Lower leg skin (tissue), 4 donors: ENCODE data around the gene HILPDA. TPM values are rescaled to one million over a fixed set of nuclear protein-coding genes. Genes with fewer than 3 reads are reported as not detected.

Experiments used
- DNase-seq, 2 donors: peaks; one replicate each; pipeline ENCODE4 v3.0.0-alpha.2; 2019; ENCODE audit warnings: low spot score in 2 of 2
- H3K4me3 ChIP-seq: fragments of 200-600 bp; sonication (generic); 2 replicates; pipeline ENCODE4 v1.5.1; 2017; ENCODE audit warnings: mild to moderate bottlenecking, low read depth; ENCODE audit not compliant: poor library complexity, severe bottlenecking
- POLR2A ChIP-seq, 2 donors: fragments of 450-650 bp; IDR thresholded peaks; one replicate each; pipeline ENCODE4 v1.6.1; 2016 to 2017; ENCODE audit warnings: antibody characterized with exemption in 2 of 2, mild to moderate bottlenecking in 1 of 2, moderate library complexity in 1 of 2
- WGBS, 2 donors: methylation state at CpG; one replicate each; pipeline ENCODE4 v1.1.5; 2018; 5-methylcytosine and 5-hydroxymethylcytosine counted together
- intact Hi-C: fragments of 100-400 bp; cut with DNase I; formaldehyde crosslinking; loops from one replicate; pipeline ENCODE4 v1.15.0; 2023; ENCODE audit warnings: low total_unique reads
- total RNA-seq, 4 donors: library from RNA; depleted of rRNA; stranded (reverse); fragments of >200 nt; gene quantifications; one replicate each; pipeline ENCODE4 v1.1.0, GENCODE V29; 2016
- TF ChIP-seq, protein P1 (sequence below), 3 donors: fragments of 450-650 bp; IDR thresholded peaks; one replicate each; pipeline ENCODE4 v1.5.1; 2016; ENCODE audit warnings: antibody characterized with exemption in 3 of 3, mild to moderate bottlenecking in 3 of 3, moderate library complexity in 2 of 3

Gene HILPDA
- total RNA-seq, 4 donors from 2014 or later = 19.0 to 66.0 (median 35.8) TPM

DNA sequence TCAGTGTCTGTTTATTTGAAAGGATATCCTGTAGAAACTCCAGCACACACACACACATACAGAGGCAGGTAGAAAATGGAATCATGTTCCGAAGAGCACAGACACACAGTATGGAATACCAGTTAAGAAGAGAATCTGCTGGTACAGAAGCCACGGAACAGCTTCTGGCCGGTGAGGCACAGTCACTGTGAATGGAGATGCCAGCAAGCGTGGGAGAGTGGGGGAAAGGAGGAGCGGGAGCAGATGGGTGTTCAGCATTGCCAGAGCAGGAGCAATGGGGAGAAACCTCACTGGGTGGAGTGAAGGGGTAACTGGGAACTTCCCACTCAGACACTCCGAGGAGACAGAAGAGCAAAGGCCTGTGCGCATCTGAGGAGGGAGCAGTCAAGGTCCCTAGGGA is 36.4 kb upstream of the HILPDA start:
- intact Hi-C loops = no loop called here
- DNase-seq = no peak
- TF ChIP-seq, protein P1, sequence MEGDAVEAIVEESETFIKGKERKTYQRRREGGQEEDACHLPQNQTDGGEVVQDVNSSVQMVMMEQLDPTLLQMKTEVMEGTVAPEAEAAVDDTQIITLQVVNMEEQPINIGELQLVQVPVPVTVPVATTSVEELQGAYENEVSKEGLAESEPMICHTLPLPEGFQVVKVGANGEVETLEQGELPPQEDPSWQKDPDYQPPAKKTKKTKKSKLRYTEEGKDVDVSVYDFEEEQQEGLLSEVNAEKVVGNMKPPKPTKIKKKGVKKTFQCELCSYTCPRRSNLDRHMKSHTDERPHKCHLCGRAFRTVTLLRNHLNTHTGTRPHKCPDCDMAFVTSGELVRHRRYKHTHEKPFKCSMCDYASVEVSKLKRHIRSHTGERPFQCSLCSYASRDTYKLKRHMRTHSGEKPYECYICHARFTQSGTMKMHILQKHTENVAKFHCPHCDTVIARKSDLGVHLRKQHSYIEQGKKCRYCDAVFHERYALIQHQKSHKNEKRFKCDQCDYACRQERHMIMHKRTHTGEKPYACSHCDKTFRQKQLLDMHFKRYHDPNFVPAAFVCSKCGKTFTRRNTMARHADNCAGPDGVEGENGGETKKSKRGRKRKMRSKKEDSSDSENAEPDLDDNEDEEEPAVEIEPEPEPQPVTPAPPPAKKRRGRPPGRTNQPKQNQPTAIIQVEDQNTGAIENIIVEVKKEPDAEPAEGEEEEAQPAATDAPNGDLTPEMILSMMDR (IDR thresholded peaks at IDR 0.05) = no peak
- TF ChIP-seq POLR2A (IDR thresholded peaks at IDR 0.05) = no peak
- WGBS, 2 donors = 91 to 96% methylated on average over 7 of the region's 7 CpGs
- no peak overlapping the region for H3K4me3 ChIP-seq

DNA sequence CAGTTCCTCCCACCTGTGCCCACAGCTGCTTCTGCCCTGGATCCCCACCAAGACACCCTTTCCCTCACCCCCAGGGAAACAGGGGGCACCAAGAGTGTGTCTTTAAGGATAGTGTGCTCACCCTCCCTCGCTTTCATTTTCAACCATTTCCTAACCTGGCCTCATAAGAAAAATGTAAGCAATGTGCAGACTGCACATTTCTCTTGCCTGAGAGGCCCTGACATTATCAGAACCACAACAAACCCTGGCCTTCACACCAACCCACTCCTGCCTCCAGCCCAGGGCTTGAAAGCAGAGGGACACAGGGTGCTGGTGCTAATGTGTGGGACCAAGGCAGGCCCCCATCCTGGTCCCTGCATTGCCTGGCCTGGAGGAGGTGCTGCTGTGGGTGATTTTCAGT is 34.9 kb upstream of the HILPDA start:
- intact Hi-C loops = no loop called here
- H3K4me3 ChIP-seq = no peak overlapping the region
- TF ChIP-seq, protein P1 (IDR thresholded peaks at IDR 0.05) = no peak
- TF ChIP-seq POLR2A (IDR thresholded peaks at IDR 0.05) = no peak
- 90 to 92% methylated on average over 1 of the region's 1 CpG for WGBS, 2 donors
- no peak for DNase-seq

DNA sequence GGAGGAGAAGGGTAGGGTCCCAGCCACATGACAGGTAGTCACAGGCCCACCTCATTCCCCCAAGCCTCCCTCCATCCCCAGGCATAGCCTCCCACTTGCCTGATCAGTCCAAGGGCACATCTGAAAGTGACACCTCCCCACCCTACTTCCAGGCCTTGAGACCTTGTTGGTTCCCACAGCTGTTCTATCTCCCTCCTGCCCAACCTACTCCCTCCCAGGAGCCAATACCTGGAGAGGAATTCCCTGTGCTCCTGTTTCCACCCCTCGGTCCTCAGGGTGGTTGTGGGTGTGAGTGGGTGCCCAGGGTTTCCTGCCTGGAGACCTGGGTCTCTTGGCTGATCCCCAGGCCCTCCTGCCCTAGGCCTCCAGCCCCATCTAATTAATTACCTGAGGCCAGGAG is 34.3 kb upstream of the HILPDA start:
- intact Hi-C loops = no loop called here
- 80 to 100% methylated on average over 1 of the region's 1 CpG for WGBS, 2 donors
- no peak for TF ChIP-seq POLR2A (IDR thresholded peaks at IDR 0.05)
- TF ChIP-seq, protein P1 (IDR thresholded peaks at IDR 0.05) = no peak
- H3K4me3 ChIP-seq = no peak overlapping the region
- no peak for DNase-seq

DNA sequence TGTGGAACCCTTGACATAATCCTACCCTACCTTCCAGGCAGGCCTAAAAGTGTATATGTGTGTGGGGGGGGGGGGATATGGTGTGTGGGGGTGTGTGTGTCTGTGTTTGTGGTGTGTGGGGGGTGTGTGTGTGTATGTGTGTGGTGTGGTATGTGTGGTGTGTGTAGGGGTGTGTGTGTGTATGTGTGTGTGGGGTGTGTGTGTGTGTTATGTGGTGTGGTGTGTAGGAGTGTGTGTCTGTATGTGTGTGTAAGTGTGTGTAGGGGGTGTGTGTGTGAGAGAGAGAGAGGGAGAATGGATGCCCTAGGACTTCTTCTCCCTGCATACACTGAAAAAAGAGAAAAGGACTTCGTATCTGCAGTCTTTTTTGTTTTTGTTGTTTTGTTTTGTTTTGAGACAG is 33.6 kb upstream of the HILPDA start:
- intact Hi-C loops = no loop called here
- TF ChIP-seq, protein P1 (IDR thresholded peaks at IDR 0.05) = no peak
- TF ChIP-seq POLR2A (IDR thresholded peaks at IDR 0.05) = no peak
- 84 to 88% methylated on average over 1 of the region's 1 CpG for WGBS, 2 donors
- no peak overlapping the region for H3K4me3 ChIP-seq
- no peak for DNase-seq

DNA sequence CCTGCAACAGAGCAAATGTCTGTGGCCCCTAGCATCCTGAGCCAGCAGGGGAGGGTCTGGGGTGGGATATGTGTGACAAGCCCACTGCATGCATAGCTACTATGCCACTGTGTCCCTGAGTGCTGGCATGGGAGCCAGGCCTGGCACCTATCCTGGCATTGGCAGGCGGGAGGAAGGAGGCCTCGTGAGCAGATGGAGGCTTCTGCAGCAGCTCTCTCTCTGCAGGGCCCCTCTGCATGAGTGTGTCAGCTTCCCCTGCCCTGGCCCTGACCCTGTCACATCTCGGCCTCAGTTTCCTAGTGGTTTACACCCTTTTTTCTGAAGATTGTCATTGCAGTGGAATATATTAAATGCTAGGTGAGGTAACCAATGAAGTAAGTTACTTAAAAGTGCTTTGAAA is 32.8 kb upstream of the HILPDA start:
- intact Hi-C loops = no loop called here
- H3K4me3 ChIP-seq = no peak overlapping the region
- no peak for TF ChIP-seq POLR2A (IDR thresholded peaks at IDR 0.05)
- TF ChIP-seq, protein P1 (IDR thresholded peaks at IDR 0.05) = no peak
- no peak for DNase-seq
- 64 to 78% methylated on average over 3 of the region's 3 CpGs for WGBS, 2 donors

DNA sequence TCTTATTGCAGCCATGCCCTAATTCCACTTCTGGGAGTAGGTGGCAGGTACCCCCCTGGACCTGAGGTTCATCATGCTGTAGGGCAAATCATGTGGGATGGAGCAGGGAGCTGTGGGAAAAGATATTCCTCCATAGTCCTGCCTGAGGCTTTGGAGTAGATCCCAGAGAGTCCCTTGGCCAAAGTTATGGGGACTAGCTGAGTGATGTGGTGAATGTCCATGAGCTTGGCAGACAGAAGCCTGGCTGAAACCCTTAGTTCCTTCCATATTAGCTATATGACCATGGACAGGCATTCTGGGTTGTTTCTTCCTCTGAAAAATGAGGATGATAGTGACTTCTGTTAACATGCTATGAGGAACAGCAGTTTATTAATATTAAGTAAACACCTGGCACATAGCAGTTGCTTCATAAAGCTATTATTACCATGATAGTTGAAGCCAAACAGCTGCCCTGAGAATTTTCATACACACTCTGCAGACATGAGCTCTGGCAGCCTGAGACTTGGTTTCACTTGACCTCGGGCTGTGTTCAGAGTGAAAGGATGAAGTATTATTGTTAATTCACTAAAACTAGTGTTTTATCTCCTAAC is 30.9 kb upstream of the HILPDA start:
- no peak for TF ChIP-seq POLR2A (IDR thresholded peaks at IDR 0.05)
- TF ChIP-seq, protein P1 (IDR thresholded peaks at IDR 0.05) = no peak
- WGBS, 2 donors = 62 to 63% methylated on average over 1 of the region's 1 CpG
- DNase-seq = no peak
- H3K4me3 ChIP-seq = no peak overlapping the region
- intact Hi-C loops = loop anchor here (5.0 kb wide), 1 partner anchor 38 kb away; no protein-coding TSS in a partner anchor
